ENCODE data around the gene WSB1.

WSB1 gene

GRCh38 chr17:27280527-27280926 lies 13.4 kb upstream of the WSB1 start:
- DNase-seq, result no peak

DNA sequence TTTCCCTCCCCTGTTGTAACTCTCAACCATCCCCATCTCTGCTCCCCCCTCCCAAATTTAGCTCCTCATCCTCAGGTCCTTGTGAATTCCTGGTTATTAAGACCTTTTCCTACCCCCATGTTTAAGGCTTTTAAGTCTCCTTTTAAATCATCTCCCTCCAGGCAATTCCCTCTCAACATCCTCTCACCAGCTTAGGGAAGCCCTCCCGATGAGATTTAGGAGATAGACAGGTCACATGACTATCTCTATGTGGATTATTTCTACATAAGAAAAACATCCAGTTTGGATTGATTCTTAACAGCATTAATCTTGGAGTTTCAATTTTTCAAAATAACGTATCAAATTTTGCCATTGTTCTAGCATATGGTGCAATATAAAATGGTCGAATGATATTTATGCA lies 12.5 kb upstream of the WSB1 start:
- DNase-seq, result no peak

- no peak for DNase-seq
These were observed 11.8 kb upstream of the WSB1 start for GRCh38 chr17:27282054-27282551.

DNA sequence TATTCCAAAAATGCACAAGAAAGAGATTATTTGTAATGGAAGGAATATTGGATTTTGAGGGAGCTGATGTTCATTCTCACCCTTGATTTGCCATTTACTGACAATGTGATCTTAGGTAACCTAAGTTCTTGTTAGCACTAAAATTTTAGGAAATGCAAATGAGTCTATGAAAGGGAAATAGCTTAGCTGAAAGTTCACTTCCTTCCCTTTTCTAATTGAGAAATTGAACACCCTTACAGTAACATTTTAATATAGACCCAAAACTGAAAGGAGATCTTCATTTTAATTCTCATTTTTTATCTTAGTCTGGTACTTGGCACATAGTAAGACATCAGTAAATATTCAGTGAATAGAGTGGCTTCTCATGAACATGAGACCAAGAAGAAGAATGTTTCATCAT lies 10.9 kb upstream of the WSB1 start:
- no peak for DNase-seq

DNA sequence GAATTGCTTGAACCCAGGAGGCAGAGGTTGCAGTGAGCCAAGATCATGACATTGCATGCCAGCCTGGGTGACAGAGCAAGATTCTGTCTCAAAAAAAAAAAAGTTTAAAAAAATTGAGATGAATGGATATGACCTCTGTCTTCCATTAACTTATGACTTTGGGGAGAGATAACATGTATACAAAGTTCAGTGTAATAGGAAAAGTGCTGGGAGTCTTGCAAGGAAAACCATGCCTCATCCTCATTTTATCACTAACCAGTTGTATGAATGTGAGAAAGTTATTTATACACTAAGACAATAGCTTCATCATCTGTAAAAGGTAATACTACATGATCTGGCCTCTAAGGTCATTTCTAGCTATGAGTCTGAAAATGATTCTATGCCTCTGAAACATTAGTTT lies 10.2 kb upstream of the WSB1 start:
- DNase-seq, result no peak

- DNase-seq, result no peak
These were observed 9.0 kb upstream of the WSB1 start for GRCh38 chr17:27284811-27285415.

- no peak for DNase-seq
These were observed 8.4 kb upstream of the WSB1 start for GRCh38 chr17:27285516-27285915.

GRCh38 chr17:27288183-27288582 lies 5.7 kb upstream of the WSB1 start:
- DNase-seq, result no peak

DNA sequence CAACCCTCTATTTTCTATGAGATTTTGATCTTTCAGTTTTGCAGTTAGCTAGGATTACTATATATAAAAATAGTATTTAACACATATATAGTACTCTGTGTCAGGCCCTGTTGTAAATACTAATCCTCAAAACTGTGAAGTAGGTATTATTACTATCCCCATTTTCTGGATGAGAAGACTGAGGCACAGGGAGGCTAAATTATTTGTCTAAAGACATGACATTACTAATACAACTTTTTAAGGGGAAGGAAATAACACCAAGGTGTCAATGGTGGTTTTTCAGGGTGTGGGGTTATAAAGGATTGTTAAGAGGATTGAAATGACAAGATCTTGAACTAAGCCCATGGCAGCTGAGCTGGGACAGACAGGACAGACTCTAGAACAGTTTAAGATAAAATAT lies 4.1 kb upstream of the WSB1 start:
- no peak for DNase-seq

DNA sequence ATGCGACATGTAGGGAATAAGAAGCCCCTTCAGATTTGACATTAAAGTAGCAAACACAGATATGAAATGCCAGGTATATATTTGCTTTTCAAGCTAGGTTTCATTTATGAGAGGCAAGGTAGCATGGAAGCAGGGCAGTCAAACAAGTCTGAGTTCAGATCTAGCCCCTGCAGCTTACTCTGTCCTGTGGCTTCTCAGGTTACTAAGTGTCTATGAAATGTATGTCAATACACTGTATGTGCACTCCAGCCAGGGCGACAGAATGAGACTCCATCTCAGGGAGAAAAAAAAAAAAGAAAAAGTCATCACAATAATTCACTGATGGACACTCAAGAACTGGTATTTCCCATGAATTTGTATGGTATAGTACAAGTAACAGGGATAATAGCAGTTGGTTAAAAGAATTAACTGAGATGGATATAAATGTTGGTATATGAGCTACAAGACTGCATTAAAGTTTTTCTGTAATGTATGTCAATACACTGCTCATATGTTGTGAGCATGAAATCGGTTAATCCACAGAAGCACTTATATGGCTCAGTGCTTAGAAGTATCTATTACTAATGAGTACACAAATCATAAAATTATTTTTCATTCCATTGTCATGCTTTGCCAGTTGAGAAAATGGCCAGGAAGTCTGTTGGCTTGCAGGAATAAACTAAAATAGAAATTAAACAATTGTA lies 2.9 kb upstream of the WSB1 start:
- DNase-seq, result no peak

GRCh38 chr17:27293359-27293897 lies 486 bp upstream of the WSB1 start:
- DNase-seq, result peak; percentile 3

- peak; percentile 42 for DNase-seq
These were observed 1.0 kb downstream of the WSB1 start for GRCh38 chr17:27294689-27295630.

DNA sequence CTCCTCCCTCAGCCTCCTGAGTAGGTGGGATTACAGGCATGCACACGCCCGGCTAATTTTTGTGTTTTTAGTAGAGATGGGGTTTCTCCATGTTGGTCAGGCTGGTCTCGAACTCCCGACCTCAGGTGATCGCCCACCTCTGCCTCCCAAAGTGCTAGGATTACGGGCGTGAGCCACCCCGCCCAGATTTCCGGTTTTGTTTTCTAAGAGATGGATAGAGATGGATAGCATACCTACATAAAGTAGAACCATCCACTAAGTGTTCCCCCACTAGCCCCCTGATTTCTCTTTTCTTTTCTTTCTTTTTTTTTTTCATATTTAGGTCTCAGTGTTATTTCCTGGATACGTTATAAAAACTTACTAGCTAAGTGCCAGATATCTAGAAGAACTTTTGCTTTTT lies 2.0 kb downstream of the WSB1 start:
- no peak for DNase-seq

GRCh38 chr17:27296428-27296979 lies 2.6 kb downstream of the WSB1 start:
- DNase-seq, result no peak

- no peak for DNase-seq
These were observed 5.6 kb downstream of the WSB1 start for GRCh38 chr17:27299384-27300049.

GRCh38 chr17:27303734-27304133 lies 9.8 kb downstream of the WSB1 start:
- no peak for DNase-seq

DNA sequence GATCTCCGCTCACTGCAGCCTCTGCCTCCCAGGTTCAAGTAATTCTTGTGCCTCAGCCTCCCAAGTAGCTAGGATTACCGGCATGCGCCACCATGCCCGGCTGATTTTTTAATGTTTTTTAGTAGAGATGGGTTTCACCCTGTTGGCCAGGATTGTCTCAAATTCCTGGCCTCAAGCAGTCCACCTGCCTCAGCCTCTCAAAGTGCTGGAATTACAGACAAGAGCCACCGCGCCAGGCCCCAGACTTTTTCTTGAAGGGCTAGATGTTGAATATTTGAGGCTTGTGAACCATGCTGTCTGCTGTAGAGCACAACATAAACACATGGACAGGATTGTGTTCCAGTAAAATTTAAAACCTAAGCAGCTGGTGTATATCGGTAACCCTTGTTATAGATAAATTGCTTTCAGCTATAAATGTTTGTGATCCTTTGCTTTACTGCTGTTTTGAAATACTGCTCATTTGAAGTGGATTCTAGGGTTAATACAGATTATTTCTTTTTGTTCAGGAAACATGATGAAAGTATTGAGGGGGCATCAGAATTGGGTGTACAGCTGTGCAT lies 12.4 kb downstream of the WSB1 start:
- no peak for DNase-seq

- no peak for DNase-seq
These were observed 16.7 kb downstream of the WSB1 start for GRCh38 chr17:27310565-27311110.

GRCh38 chr17:27313301-27313700 lies 19.4 kb downstream of the WSB1 start:
- DNase-seq, result no peak

DNA sequence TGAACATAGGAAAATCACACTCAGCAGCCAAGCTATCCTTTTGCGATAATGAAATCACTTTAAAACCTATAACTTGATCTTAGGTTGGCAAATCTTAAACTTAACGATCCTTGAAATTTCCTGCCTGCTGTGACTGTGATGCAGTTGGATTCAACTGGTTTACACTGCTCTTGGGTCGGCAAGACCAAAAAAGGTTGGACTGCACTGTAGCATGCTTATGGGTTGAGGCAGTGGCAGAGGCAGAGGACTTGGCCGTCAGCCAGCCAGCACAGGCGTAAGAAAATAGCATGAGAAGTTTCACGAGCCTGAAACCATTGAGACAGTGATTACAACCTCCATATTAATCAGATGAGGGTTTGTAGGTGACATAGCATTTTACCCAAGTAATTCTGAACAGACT lies 21.4 kb downstream of the WSB1 start:
- DNase-seq, result no peak

- no peak for DNase-seq
These were observed 22.0 kb downstream of the WSB1 start for GRCh38 chr17:27315796-27316465.
